GM12878 (cell line): Measurements from ENCODE around the gene SCN4A. TPM values are rescaled to one million over a fixed set of nuclear protein-coding genes. Genes with fewer than 3 reads are reported as not detected.

Experiments used
- ATAC-seq: fragments of 200-7000 bp; cut with Tn5 transposase; 3 replicates; pipeline ENCODE4 v1.9.1; 2020; ENCODE audit warnings: mild to moderate bottlenecking, moderate library complexity
- BruUV-seq: library from RNA; stranded (reverse); fragments of 400-500 nt; replicated peaks from 2 replicates; lab custom pipeline; 2021; lab: Mats Ljungman, UMichigan
- CTCF ChIA-PET: fragments of 300-600 bp; sonication (Branson Sonifier 250); formaldehyde crosslinking; extraction: SDS; loops from one replicate; lab custom pipeline; 2021; ENCODE audit warnings: inconsistent platforms; lab: Yijun Ruan, JAX
- POLR2A ChIA-PET: fragments of 350-600 bp; formaldehyde crosslinking; extraction: SDS; loops from one replicate; lab custom pipeline; 2021; ENCODE audit warnings: inconsistent platforms; lab: Charles Lee
- RAD21 ChIA-PET: fragments of 300-600 bp; sonication (Branson Sonifier 250); formaldehyde crosslinking; loops from one replicate; lab custom pipeline; 2023; ENCODE audit warnings: antibody characterized with exemption; ENCODE audit not compliant: unreplicated experiment; lab: Charles Lee
- SMC1A ChIA-PET: fragments of 300-600 bp; sonication (Branson Sonifier 250); formaldehyde crosslinking; loops from one replicate; lab custom pipeline; 2023; ENCODE audit not compliant: unreplicated experiment, uncharacterized antibody; lab: Charles Lee
- DNase-seq: peaks from one replicate; pipeline ENCODE4 v3.0.0-alpha.2; 2011; ENCODE audit warnings: low read depth, low spot score
- FAIRE-seq: peaks from 3 replicates; lab custom pipeline; 2011; peaks lifted over from hg19 to GRCh38; lab: Jason Lieb, UNC
- H2AFZ ChIP-seq: 2 replicates; pipeline ENCODE4 v1.6.0; 2011; ENCODE audit warnings: low read depth, low read length, control low read depth; ENCODE audit not compliant: control insufficient read depth
- H3K27ac ChIP-seq: 2 replicates; pipeline ENCODE4 v1.5.1; 2011; ENCODE audit warnings: control low read depth; ENCODE audit not compliant: control insufficient read depth, insufficient read depth
- H3K27me3 ChIP-seq, 2 experiments: replicated peaks in 1 of 2; 2 replicates each; pipeline versions ENCODE4 v1.6.0 to v1.6.1; 2011; ENCODE audit warnings: low read length in 1 of 2; ENCODE audit not compliant: control insufficient read depth in 2 of 2, insufficient read depth in 2 of 2
- H3K36me3 ChIP-seq, 2 experiments: 2 replicates each; pipeline ENCODE4 v1.5.1; 2011; ENCODE audit warnings: low read length in 1 of 2; ENCODE audit not compliant: control insufficient read depth in 2 of 2, insufficient read depth in 2 of 2
- H3K4me1 ChIP-seq: 2 replicates; pipeline ENCODE4 v1.6.1; 2011; ENCODE audit warnings: mild to moderate bottlenecking, low read length, moderate library complexity, mixed read lengths; ENCODE audit not compliant: control insufficient read depth, insufficient read depth
- H3K4me2 ChIP-seq: 2 replicates; pipeline ENCODE4 v1.6.0; 2011; ENCODE audit warnings: control low read depth; ENCODE audit not compliant: control insufficient read depth, insufficient read depth
- H3K4me3 ChIP-seq: fragments of 200-600 bp; sonication (generic); 2 replicates; pipeline ENCODE4 v1.5.1; 2016
- H3K79me2 ChIP-seq: 2 replicates; pipeline ENCODE4 v1.6.0; 2011; ENCODE audit warnings: low read length; ENCODE audit not compliant: control insufficient read depth, insufficient read depth
- H3K9ac ChIP-seq: 2 replicates; pipeline ENCODE4 v1.8.0; 2011; ENCODE audit warnings: low read length, control low read depth, mixed read lengths; ENCODE audit not compliant: control insufficient read depth, insufficient read depth
- H3K9me3 ChIP-seq: replicated peaks from 3 replicates; pipeline ENCODE4 v1.5.1; 2011; ENCODE audit warnings: mild to moderate bottlenecking, low read length; ENCODE audit not compliant: control insufficient read depth, insufficient read depth
- H4K20me1 ChIP-seq: 2 replicates; pipeline ENCODE4 v1.6.0; 2011; ENCODE audit not compliant: control insufficient read depth, insufficient read depth
- CHD1 ChIP-seq: IDR thresholded peaks from 2 replicates; pipeline ENCODE4 v1.6.1; 2012; ENCODE audit warnings: low read depth, low read length, improper control_type of control experiment
- FOXK2 ChIP-seq: fragments of 450-650 bp; IDR thresholded peaks from 2 replicates; pipeline ENCODE4 v1.6.1; 2017; ENCODE audit warnings: mild to moderate bottlenecking, moderate library complexity
- JUNB ChIP-seq: IDR thresholded peaks from 2 replicates; pipeline ENCODE4 v1.6.1; 2016; ENCODE audit warnings: antibody characterized with exemption, mild to moderate bottlenecking
- MTA2 ChIP-seq: fragments of 450-650 bp; IDR thresholded peaks from 2 replicates; pipeline ENCODE4 v1.6.1; 2016; ENCODE audit warnings: low read depth, mild to moderate bottlenecking, moderate library complexity
- NKRF ChIP-seq: fragments of 450-650 bp; conservative IDR thresholded peaks from 2 replicates; pipeline ENCODE4 v1.6.1; 2017; ENCODE audit warnings: mild to moderate bottlenecking, moderate library complexity
- POLR2A ChIP-seq: IDR thresholded peaks from 2 replicates; pipeline ENCODE4 v1.6.1; 2011; ENCODE audit warnings: low read depth, mild to moderate bottlenecking, low read length
- TCF12 ChIP-seq: IDR thresholded peaks from 2 replicates; pipeline ENCODE4 v1.6.1; 2011; ENCODE audit warnings: low read depth, mild to moderate bottlenecking, low read length
- ZNF274 ChIP-seq: IDR thresholded peaks from one replicate; pipeline ENCODE4 v1.8.0; 2011; ENCODE audit not compliant: insufficient read length, insufficient read depth
- WGBS: methylation state at CpG from one replicate; pipeline ENCODE4 v1.1.6; 2016; ENCODE audit warnings: low lambda C conversion rate; ENCODE audit not compliant: insufficient replicate concordance, insufficient coverage; ENCODE audit errors: missing lambda C conversion rate; 5-methylcytosine and 5-hydroxymethylcytosine counted together
- in situ Hi-C: fragments of 300-500 bp; cut with MboI; formaldehyde crosslinking; loops from 9 replicates; pipeline ENCODE4 v1.14.3; 2018; ENCODE audit warnings: mixed read lengths
- intact Hi-C: fragments of 100-400 bp; cut with micrococcal nuclease; formaldehyde crosslinking; loops from one replicate; pipeline ENCODE4 v1.14.2; 2022; ENCODE audit not compliant: unreplicated experiment
- polyA plus RNA-seq, 11 experiments: library from polyadenylated mRNA; depleted of rRNA in 4 of 11; unstranded in 6 of 11; stranded (reverse) in 5 of 11; fragments of >200 nt; fragmentation: Nextera tagmentation in 4 of 11; fragmentation: Illumina TruSeq in 1 of 11; extraction: Ambion mirVana in 4 of 11; extraction: Trizol in 1 of 11; gene quantifications; 1 replicate in 1 of 11; 2 replicates in 10 of 11; pipeline versions ENCODE4 v1.2.1 to v1.2.3, GENCODE V29; 2011 to 2016; ENCODE audit warnings: inconsistent platforms in 2 of 11, missing spikeins in 2 of 11, low read depth in 1 of 11
- total RNA-seq, 4 experiments: library from RNA; depleted of rRNA in 3 of 4; stranded (reverse); fragments of >200 nt in 3 of 4; fragmentation: Illumina TruSeq in 1 of 4; extraction: Trizol in 1 of 4; gene quantifications; 2 replicates each; pipeline versions ENCODE4 v1.2.1 to v1.2.3, GENCODE V29; 2013 to 2021

The SCN4A gene
- total and polyA plus RNA-seq, 10 of the 15 experiments (the other 5 are each of a cell fraction or from before 2014, with no cell fraction given): under 0.01 to 0.15 (median 0.07) TPM; not detected in 4

- Histone ChIP-seq H3K27me3 (no peaks in the 10 kb centered on the region), H3K36me3 (peaks cover 7 to 11% of the 10 kb centered on the region in 2 experiments; a peak in 2 of 4 replicates), H4K20me1 (no peaks in the 10 kb centered on the region), H2AFZ (no peak overlapping the region), H3K79me2 (peaks cover 32% of the 10 kb centered on the region), H3K4me3 (peak overlapping the region; percentile 98), H3K4me1 (peaks cover 53% of the 10 kb centered on the region), H3K9ac (peak overlapping the region; percentile 86), H3K4me2 (peak overlapping the region; percentile 98), H3K9me3 (no peaks in the 10 kb centered on the region), H3K27ac (peak overlapping the region; percentile 13; the same call in 1 of the 2 replicates)
- ChIA-PET CTCF (interaction anchor here (0.5 to 8.7 kb wide), 9 partner anchors 10 to 375 kb away, joined by 3 to 153 read pairs (median 4); partner anchors contain the start of gene GH1), RAD21 (interaction anchor here (0.8 to 9.0 kb wide), 8 partner anchors 10 to 203 kb away, joined by 3 to 130 read pairs (median 5); partner anchors contain the start of gene ICAM2), POLR2A (interaction anchor here (0.5 to 5.9 kb wide), 8 partner anchors 8 to 240 kb away, joined by 3 to 68 read pairs (median 6); partner anchors contain the start of gene ICAM2), SMC1A (interaction anchor here (1.4 to 9.0 kb wide), 5 partner anchors 9 to 204 kb away, joined by 4 to 111 read pairs (median 6); partner anchors contain the start of genes GH1 and ICAM2)
- TF ChIP-seq TCF12 (no peak), CHD1 (no peak), FOXK2 (no peak), JUNB (no peak), POLR2A (0 out of 2 replicates have a peak, but pooled peaks have one; percentile 5), MTA2 (no peak), NKRF (0 out of 2 replicates have a peak, but pooled peaks have one; percentile 19), ZNF274 (no peak)
- no TSS peak for BruUV-seq
- intact Hi-C loops: no loop called here
- ATAC-seq: no peak
- DNase-seq: no peak
- FAIRE-seq: no peak
- WGBS: 75% methylated on average over 24 of the region's 24 CpGs
- in situ Hi-C loops: no loop called here
These were observed 42.6 kb downstream of the SCN4A start for GRCh38 chr17:63929860-63930766.
